Endometrium (tissue), 2 donors: ENCODE results near the gene PLXDC2.
"Not testable (repeated sequence)": the region's sequence is repeated elsewhere in the genome, so short reads cannot be mapped to it uniquely, and the experiment has no call there.

ENCODE experiments used
- FAIRE-seq: peaks from 2 replicates; lab custom pipeline; 2012; peaks lifted over from hg19 to GRCh38; lab: Jason Lieb, UNC
- donor health status: control.
- donor health status: control.

The PLXDC2 gene

DNA sequence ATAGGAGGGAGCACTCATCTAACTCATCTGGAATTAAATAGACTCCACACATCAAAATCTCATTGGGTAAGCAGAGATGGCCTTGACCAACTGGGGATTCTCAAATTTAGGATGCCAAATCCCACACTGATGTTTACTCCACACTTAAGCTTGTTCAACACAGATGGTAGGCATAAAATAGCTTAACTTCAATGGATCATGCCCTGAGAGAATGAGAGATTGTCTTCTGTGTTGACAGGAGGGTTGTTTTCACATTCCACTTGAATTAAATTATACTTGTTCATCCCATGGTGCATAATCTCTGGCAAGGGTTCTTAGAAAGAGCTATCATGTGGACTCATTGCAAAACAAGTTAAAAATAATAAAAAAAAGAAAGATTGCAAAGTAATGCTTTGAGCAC is 391.4 kb downstream of the PLXDC2 start:
- FAIRE-seq = no peak

DNA sequence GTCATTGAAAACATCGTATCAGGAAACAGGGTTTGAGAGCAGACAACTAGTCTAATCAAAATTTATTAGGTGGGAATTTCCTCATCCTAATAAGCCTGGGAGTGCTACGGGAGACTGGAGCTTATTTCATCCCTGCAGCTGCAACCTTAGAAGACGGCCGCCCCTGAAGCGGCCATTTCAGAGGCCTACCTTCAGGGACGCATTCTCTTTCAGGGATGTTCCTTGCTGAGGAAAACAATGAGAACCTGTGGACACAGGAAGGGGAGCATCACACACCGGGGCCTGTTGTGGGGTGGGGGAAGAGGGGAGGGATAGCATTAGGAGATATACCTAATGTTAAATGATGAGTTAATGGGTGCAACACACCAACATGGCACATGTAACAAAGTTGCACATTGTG is 392.9 kb downstream of the PLXDC2 start:
- not testable (repeated sequence) for FAIRE-seq

GRCh38 chr10:20215547-20216152 is 399.4 kb downstream of the PLXDC2 start:
- FAIRE-seq = no peak

DNA sequence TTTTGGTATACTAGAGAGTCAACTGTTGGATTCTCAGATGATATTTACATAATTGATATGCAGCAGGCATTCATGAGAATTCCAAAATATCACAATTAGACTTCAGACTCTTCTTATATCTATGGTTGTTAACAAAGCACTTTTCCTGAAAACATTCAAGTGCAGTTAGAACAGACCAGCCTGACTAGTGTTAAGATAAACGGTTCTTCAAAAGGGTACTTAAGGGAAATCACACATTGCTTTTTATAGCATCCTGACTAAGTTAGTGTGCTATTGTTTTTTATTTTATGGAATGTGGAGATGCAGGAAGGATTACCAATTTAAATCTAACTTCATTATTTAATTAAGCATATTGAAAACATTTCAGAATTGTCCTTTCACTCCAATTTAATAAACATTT is 405.1 kb downstream of the PLXDC2 start:
- no peak for FAIRE-seq

DNA sequence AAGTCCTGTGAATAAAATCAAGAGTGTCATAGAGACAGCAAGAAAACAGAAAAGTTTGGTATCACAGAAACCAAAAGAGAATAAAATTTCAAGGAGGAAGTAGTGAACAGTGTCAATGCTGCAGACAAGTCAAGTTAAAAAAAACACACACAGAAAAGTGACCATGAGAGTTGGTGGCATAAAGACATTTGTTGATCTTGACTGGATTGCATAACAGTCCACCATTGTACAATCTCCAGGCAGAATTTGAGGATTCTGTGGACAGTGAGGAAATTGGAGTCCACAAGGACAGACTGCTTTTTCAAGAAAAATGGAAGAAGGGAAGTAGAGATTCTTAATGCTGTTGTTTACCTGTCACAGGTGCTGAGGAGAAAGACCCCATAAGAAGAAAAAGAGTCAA is 412.5 kb downstream of the PLXDC2 start:
- FAIRE-seq = no peak

DNA sequence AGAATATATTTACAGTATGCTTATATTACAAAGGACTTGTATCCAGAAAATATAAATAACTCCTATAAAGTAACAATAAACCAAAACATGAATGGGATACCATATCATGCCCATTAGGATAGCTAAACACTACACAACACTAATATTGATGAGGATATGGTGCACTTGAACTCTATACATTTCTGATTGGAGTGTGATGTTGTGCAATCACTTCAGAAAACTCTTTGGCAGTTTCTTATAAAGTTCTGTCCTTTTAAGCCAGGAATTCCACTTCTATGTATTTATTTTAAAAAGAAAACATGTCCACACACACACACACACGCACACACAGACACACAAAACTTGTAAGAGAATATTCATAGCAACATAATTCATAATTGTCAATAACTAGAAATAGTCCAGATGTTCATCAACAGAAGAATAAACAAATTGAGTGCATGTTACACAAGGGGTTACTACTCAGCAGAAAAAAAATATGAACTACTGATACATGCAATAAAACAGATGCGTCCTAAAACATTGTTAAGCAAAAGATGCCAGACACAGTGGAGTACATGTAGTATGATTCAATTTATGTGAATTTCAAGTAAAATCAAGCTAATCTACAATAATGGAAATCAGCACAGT is 416.0 kb downstream of the PLXDC2 start:
- no peak for FAIRE-seq

- FAIRE-seq = no peak
These were observed 417.2 kb downstream of the PLXDC2 start for GRCh38 chr10:20233423-20233822.

DNA sequence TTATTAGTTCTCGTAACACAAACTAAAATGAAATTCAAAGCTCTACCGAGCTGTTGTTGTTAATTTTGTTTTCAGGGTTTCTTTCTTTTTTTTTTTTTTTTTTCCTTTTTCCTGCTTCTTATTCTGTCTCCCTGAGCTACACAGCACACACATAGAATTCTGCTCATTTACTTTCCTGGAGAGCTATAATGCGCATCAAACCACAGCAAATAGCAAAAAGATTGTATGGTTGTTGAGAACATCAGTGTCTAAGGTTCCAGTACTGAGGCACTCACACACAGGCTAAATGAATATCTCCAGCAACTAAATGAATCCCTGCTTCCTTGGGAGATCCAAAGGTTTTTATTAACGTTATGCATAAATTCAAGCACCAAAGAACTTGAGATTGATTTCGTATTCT is 418.3 kb downstream of the PLXDC2 start:
- FAIRE-seq = no peak

- no peak for FAIRE-seq
These were observed 420.9 kb downstream of the PLXDC2 start for GRCh38 chr10:20237091-20237570.

GRCh38 chr10:20237586-20237985 is 421.4 kb downstream of the PLXDC2 start:
- FAIRE-seq = no peak

- peak; percentile 15 for FAIRE-seq
These were observed 424.4 kb downstream of the PLXDC2 start for GRCh38 chr10:20240643-20241042.

DNA sequence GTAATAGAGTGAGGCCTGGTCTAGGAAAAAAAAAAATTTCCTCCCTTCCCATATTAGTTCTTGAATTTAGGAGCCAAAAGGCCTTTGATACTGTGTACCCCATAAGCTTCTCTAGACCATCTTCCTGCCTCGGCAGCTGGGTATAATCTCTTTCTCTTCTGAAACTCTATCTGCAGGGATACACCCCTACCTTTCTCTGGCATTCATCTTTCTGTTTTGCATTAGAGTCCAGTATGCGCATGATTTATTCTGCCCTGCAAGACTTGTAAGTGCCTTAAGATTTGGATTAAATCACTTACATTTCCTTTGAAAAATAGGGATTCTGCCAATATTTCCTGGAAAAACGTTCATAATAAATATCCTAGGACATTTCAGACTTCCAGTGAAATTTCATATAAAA is 431.2 kb downstream of the PLXDC2 start:
- no peak for FAIRE-seq

- FAIRE-seq = no peak
These were observed 431.9 kb downstream of the PLXDC2 start for GRCh38 chr10:20247891-20248708.

GRCh38 chr10:20254078-20254477 is 437.8 kb downstream of the PLXDC2 start:
- FAIRE-seq = no peak

GRCh38 chr10:20254497-20254896 is 438.3 kb downstream of the PLXDC2 start:
- FAIRE-seq = no peak

DNA sequence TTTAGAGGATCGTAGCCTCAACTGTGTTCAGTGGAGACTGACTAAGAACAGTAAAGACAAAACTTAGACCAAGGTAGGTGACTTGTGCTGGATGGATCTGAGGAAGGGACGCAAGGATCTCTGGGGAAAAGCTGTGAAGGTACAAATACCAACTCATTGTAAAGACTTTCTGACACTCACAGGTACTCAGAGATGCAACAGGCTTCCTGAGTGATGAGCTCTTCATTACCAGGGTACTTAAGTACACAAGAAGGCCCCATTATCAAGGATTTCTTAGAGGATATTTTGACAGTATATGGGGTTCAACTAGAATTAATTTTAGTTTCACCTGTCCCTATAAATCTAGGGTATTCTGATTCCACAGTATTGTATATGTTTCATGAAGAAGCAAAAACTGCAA is 440.7 kb downstream of the PLXDC2 start:
- no peak for FAIRE-seq

- no peak for FAIRE-seq
These were observed 441.2 kb downstream of the PLXDC2 start for GRCh38 chr10:20257422-20257821.

- FAIRE-seq = no peak
These were observed 448.9 kb downstream of the PLXDC2 start for GRCh38 chr10:20265146-20265545.

- FAIRE-seq = no peak
These were observed 451.5 kb downstream of the PLXDC2 start for GRCh38 chr10:20267734-20268133.

DNA sequence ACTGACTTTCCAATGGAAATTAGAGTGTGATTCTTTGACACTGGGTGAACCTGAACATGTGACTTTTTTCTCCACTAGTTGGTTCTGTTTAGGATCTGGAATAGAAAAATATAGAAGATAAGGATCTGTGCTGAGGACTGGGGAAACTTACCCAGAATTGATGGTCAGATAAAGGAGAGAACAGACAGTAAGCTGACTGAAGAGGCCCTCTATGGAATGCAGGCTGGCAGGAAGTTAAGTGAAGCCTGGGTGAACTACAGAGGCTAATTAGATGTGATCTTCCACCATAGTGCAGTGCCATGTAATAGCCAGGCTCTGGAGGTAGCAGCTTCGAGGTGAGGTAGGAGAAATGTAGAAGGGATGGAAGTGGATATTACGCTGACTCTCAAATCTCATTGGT is 455.3 kb downstream of the PLXDC2 start:
- FAIRE-seq = no peak

DNA sequence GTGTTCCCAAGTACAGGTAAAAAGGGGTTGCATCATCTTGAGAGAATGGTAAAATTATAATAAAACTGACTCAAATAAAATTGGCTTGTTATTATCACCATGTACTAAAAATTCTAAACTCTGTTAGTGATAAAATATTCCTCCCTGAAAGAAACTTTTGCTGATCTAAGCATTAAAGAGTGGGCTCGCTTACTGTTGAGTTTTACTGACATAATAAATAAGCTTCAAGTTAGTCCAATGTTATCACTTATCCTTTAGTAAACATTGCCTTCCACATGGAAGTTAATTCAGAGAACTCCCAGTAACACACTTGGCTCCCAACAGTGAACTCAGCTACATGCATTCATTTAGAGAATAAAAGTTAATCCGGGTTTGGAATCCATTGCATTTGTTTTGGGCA is 456.4 kb downstream of the PLXDC2 start:
- no peak for FAIRE-seq

DNA sequence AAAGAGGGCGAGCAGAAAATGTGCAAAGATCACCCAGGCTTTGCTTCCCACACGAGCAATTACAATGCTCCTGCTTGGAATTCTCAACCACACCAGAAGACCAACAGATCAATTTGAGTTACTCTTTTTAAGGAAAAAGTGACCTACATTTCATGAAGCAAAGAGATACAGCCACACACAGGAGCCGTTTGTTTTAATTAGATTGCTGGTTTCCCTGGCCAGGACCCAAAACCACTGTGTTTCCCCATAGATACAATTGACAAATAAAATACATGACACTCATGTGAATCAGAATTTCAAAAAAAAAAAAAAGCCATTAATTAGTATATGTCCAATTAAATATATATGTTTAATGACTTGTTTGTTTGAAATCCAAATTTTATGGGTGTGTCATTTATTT is 458.3 kb downstream of the PLXDC2 start:
- no peak for FAIRE-seq
